Neural cell (in vitro differentiated cells): ENCODE results near the gene EHMT2. TPM values are rescaled to one million over a fixed set of nuclear protein-coding genes. Genes with fewer than 3 reads are reported as not detected.

Experiments
- H2AFZ ChIP-seq: fragments of 200-600, 300-800 bp; sonication (generic), shearing (Covaris generic); 2 replicates; pipeline ENCODE4 v1.6.0; 2014; ENCODE audit warnings: low read depth, mild to moderate bottlenecking, antibody characterized with exemption, low read length, moderate library complexity
- H3F3A ChIP-seq: fragments of 200-600 bp; shearing (Covaris generic); 2 replicates; pipeline ENCODE4 v1.6.1; 2016; ENCODE audit warnings: mild to moderate bottlenecking, moderate library complexity, mixed read lengths, antibody characterized with exemption, low read length; ENCODE audit not compliant: insufficient read depth, poor library complexity, severe bottlenecking
- H3K27ac ChIP-seq: fragments of 200-600, 300-800 bp; sonication (generic), shearing (Covaris generic); 2 replicates; pipeline ENCODE4 v1.5.1; 2014; ENCODE audit warnings: mild to moderate bottlenecking, low read length, moderate library complexity
- H3K27me3 ChIP-seq: fragments of 300-800, 200-600 bp; sonication (generic), shearing (Covaris generic); 2 replicates; pipeline ENCODE4 v1.6.0; 2014; ENCODE audit warnings: mild to moderate bottlenecking, low read depth, low read length, moderate library complexity; ENCODE audit not compliant: insufficient read depth
- H3K36me3 ChIP-seq: fragments of 300-800, 200-600 bp; sonication (generic), shearing (Covaris generic); 2 replicates; pipeline ENCODE4 v1.5.1; 2014; ENCODE audit warnings: mild to moderate bottlenecking, antibody characterized with exemption, low read length, moderate library complexity; ENCODE audit not compliant: insufficient read depth
- H3K4me2 ChIP-seq: fragments of 300-800, 200-600 bp; sonication (generic), shearing (Covaris generic); 2 replicates; pipeline ENCODE4 v1.6.0; 2014; ENCODE audit warnings: mild to moderate bottlenecking, low read length
- H3K4me3 ChIP-seq: fragments of 300-800, 200-600 bp; sonication (generic), shearing (Covaris generic); 2 replicates; pipeline ENCODE4 v1.5.1; 2014; ENCODE audit warnings: mild to moderate bottlenecking, low read length, moderate library complexity
- H3K79me2 ChIP-seq: fragments of 200-600 bp; shearing (Covaris generic); replicated peaks from 2 replicates; pipeline ENCODE4 v1.6.0; 2014; ENCODE audit warnings: mild to moderate bottlenecking, low read length, moderate library complexity; ENCODE audit not compliant: insufficient read depth
- H3K9ac ChIP-seq: fragments of 300-800, 200-600 bp; sonication (generic), shearing (Covaris generic); 2 replicates; pipeline ENCODE4 v1.6.1; 2016; ENCODE audit warnings: mild to moderate bottlenecking, low read length, mixed read lengths
- H3K9me2 ChIP-seq: fragments of 200-600 bp; shearing (Covaris generic); 2 replicates; pipeline ENCODE4 v1.6.1; 2016; ENCODE audit warnings: mild to moderate bottlenecking, low read length, mixed read lengths; ENCODE audit not compliant: insufficient read depth
- H3K9me3 ChIP-seq: fragments of 200-600, 300-800 bp; sonication (generic), shearing (Covaris generic); 2 replicates; pipeline ENCODE4 v1.6.1; 2016; ENCODE audit warnings: mild to moderate bottlenecking, mixed run types, low read length, moderate library complexity, mixed read lengths
- H4K20me1 ChIP-seq: fragments of 200-600 bp; shearing (Covaris generic); 2 replicates; pipeline ENCODE4 v1.6.1; 2016; ENCODE audit warnings: mild to moderate bottlenecking, mixed run types; ENCODE audit not compliant: insufficient read depth
- EP300 ChIP-seq: fragments of 450-650 bp; conservative IDR thresholded peaks from 2 replicates; pipeline ENCODE4 v1.6.1; 2014; ENCODE audit warnings: antibody characterized with exemption, mild to moderate bottlenecking, moderate library complexity; ENCODE audit not compliant: poor library complexity, severe bottlenecking
- EZH2 ChIP-seq: fragments of 200-600, 300-800 bp; shearing (Covaris generic), sonication (generic); IDR thresholded peaks from 2 replicates; pipeline ENCODE4 v1.6.1; 2014; ENCODE audit warnings: antibody characterized with exemption, low read length, borderline replicate concordance, mild to moderate bottlenecking; ENCODE audit not compliant: insufficient read depth, poor library complexity, severe bottlenecking
- MXI1 ChIP-seq: fragments of 450-650 bp; conservative IDR thresholded peaks from 2 replicates; pipeline ENCODE4 v1.6.1; 2014; ENCODE audit warnings: antibody characterized with exemption, mild to moderate bottlenecking; ENCODE audit not compliant: poor library complexity, severe bottlenecking
- POLR2AphosphoS5 ChIP-seq: IDR thresholded peaks from 2 replicates; pipeline ENCODE4 v1.6.1; 2012
- RAD21 ChIP-seq: fragments of 450-650 bp; conservative IDR thresholded peaks from 2 replicates; pipeline ENCODE4 v1.6.1; 2014; ENCODE audit warnings: antibody characterized with exemption, mild to moderate bottlenecking, moderate library complexity
- REST ChIP-seq: IDR thresholded peaks from 2 replicates; pipeline ENCODE4 v1.6.1; 2012; ENCODE audit warnings: borderline replicate concordance
- SMC3 ChIP-seq: fragments of 450-650 bp; conservative IDR thresholded peaks from 2 replicates; pipeline ENCODE4 v1.6.1; 2014; ENCODE audit warnings: antibody characterized with exemption, mild to moderate bottlenecking, moderate library complexity; ENCODE audit not compliant: poor library complexity
- TAF1 ChIP-seq: IDR thresholded peaks from 2 replicates; pipeline ENCODE4 v1.6.1; 2012; ENCODE audit warnings: low read depth
- polyA minus RNA-seq: library from RNA; depleted of rRNA, polyadenylated mRNA; stranded (reverse); fragments of >200 nt; gene quantifications from 2 replicates; pipeline ENCODE4 v1.2.3, GENCODE V29; 2014
- polyA plus RNA-seq: library from polyadenylated mRNA; depleted of rRNA; stranded (reverse); fragments of >200 nt; gene quantifications from 2 replicates; pipeline ENCODE4 v1.2.3, GENCODE V29; 2014
- TF ChIP-seq, protein P1 (sequence below): fragments of 450-650 bp; IDR thresholded peaks from 2 replicates; pipeline ENCODE4 v1.5.1; 2014; ENCODE audit warnings: antibody characterized with exemption, mild to moderate bottlenecking, moderate library complexity; ENCODE audit not compliant: poor library complexity, severe bottlenecking

The EHMT2 gene
- polyA plus RNA-seq (102 and 121 TPM in 2 replicates), polyA minus RNA-seq (114 and 128 TPM in 2 replicates)

DNA sequence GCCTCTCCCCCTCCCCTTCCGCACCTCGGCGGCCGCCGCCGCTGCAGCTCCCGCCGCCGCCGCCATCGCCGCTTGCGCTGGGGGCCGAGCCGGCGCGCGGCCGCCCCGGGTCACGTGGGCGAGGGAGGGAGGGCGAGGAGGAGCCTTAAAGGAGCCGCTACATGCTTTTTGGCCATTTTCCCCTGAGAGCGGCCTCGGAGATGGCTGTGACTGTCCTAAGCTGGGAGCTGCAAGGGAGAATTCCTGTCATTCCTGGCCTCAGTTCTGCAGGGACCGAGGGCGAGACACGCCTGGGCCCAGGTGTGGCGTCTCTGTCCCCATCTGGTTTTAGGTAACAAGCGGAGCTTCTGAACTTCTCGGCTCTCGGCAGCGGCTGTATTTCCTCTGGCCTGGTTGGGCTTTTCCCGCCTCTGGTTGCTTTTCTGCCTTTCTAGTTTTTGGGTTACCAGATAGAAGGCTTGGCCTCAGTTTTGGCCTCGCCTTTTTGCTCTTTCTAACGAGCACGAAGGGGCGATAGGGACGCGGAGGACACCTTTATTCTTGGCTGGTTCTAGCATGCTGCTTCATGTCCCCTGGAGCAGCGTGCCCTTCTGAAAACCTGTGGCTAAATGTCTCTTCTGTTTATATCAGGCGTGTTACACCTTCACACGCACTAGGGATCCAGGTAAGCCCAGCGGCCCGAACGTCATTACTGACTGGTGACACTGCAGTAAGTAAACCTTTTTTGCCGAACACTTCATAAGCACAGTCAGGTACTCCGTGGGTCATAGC is at the start of gene EHMT2:
TSS of gene EHMT2 (minus strand) at position 87 of the 771 bp plus-strand sequence. CDS start at position 66, 21 bp downstream.
- no peaks in the 10 kb centered on the region for H3K9me2 ChIP-seq
- H2AFZ ChIP-seq = peak within 1 kb of the TSS; percentile 58
- peaks cover under 1% of the 10 kb centered on the region for H3F3A ChIP-seq
- H3K79me2 ChIP-seq = peaks cover 35% of the 10 kb centered on the region
- peak within 1 kb of the TSS; percentile 87 for H3K9ac ChIP-seq
- H3K27ac ChIP-seq = peak within 1 kb of the TSS; percentile 74
- no peaks in the 10 kb centered on the region for H4K20me1 ChIP-seq
- H3K4me2 ChIP-seq = peak within 1 kb of the TSS; percentile 90
- H3K36me3 ChIP-seq = peaks cover 6% of the 10 kb centered on the region
- TF ChIP-seq EP300 = no peak
- TF ChIP-seq REST = peak; percentile 67
- TF ChIP-seq, protein P1, sequence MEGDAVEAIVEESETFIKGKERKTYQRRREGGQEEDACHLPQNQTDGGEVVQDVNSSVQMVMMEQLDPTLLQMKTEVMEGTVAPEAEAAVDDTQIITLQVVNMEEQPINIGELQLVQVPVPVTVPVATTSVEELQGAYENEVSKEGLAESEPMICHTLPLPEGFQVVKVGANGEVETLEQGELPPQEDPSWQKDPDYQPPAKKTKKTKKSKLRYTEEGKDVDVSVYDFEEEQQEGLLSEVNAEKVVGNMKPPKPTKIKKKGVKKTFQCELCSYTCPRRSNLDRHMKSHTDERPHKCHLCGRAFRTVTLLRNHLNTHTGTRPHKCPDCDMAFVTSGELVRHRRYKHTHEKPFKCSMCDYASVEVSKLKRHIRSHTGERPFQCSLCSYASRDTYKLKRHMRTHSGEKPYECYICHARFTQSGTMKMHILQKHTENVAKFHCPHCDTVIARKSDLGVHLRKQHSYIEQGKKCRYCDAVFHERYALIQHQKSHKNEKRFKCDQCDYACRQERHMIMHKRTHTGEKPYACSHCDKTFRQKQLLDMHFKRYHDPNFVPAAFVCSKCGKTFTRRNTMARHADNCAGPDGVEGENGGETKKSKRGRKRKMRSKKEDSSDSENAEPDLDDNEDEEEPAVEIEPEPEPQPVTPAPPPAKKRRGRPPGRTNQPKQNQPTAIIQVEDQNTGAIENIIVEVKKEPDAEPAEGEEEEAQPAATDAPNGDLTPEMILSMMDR = peak; percentile 48
- no peak for TF ChIP-seq EZH2
- TF ChIP-seq RAD21 = peak; percentile 20
- no peak for TF ChIP-seq SMC3
- TF ChIP-seq POLR2AphosphoS5 = peak; percentile 69
- TF ChIP-seq MXI1 = peak; percentile 76
- TF ChIP-seq TAF1 = peak; percentile 71
- peak within 1 kb of the TSS; percentile 98 for H3K4me3 ChIP-seq
- H3K9me3 ChIP-seq = no peaks in the 10 kb centered on the region
- no peaks in the 10 kb centered on the region for H3K27me3 ChIP-seq

DNA sequence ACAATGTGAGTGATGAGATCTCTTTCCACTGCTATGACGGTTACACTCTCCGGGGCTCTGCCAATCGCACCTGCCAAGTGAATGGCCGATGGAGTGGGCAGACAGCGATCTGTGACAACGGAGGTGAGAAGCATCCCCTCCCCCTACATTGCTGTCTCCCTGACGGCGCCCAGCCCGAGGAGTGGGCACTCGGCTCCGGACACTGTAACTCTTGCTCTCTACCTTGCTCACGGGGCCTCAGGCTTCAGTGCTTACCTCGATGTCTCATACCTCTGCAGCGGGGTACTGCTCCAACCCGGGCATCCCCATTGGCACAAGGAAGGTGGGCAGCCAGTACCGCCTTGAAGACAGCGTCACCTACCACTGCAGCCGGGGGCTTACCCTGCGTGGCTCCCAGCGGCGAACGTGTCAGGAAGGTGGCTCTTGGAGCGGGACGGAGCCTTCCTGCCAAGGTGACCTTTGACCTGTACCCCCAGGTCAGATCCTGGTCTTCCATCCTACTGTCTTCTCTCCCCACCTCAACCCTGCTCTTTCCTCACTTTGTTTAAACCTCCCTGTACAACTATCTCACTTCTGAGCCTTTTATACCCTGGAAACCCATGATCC is 49.7 kb upstream of the EHMT2 start:
- Histone ChIP-seq H3K79me2 (no peaks in the 10 kb centered on the region), H3K9me3 (no peaks in the 10 kb centered on the region), H3K36me3 (no peaks in the 10 kb centered on the region), H3K27ac (no peak overlapping the region), H3F3A (no peaks in the 10 kb centered on the region), H2AFZ (no peak overlapping the region), H3K27me3 (no peaks in the 10 kb centered on the region), H3K9ac (no peak overlapping the region), H3K9me2 (no peaks in the 10 kb centered on the region), H3K4me2 (no peak overlapping the region), H4K20me1 (no peaks in the 10 kb centered on the region), H3K4me3 (no peak overlapping the region)
- TF ChIP-seq POLR2AphosphoS5 = no peak
- TF ChIP-seq, protein P1 = no peak
- TF ChIP-seq EZH2 = no peak
- no peak for TF ChIP-seq MXI1
- TF ChIP-seq RAD21 = no peak
- TF ChIP-seq EP300 = no peak
- TF ChIP-seq REST = no peak
- no peak for TF ChIP-seq SMC3
- no peak for TF ChIP-seq TAF1
